K562 (cell line): ENCODE measurements around the gene RFNG. TPM values are rescaled to one million over a fixed set of nuclear protein-coding genes. Genes with fewer than 3 reads are reported as not detected.
A peak's percentile ranks its signal among the peaks of the same experiment; 100 is the strongest.

Experiments
- ATAC-seq: fragments of 200-7000 bp; cut with Tn5 transposase; 3 replicates; pipeline ENCODE4 v1.9.1; 2020; ENCODE audit warnings: moderate library complexity
- BruUV-seq: library from RNA; stranded (reverse); fragments of 400-500 nt; replicated peaks from 2 replicates; lab custom pipeline; 2021; lab: Mats Ljungman, UMichigan
- CTCF ChIA-PET: fragments of 300-600 bp; formaldehyde crosslinking; extraction: SDS; loops from one replicate; lab custom pipeline; 2021; ENCODE audit warnings: low intra/inter-chr PET ratio; lab: Yijun Ruan, JAX
- POLR2A ChIA-PET: fragments of 300-600, 350-650 bp; sonication (Branson Sonifier 250); formaldehyde crosslinking; extraction: SDS; loops from one replicate; lab custom pipeline; 2021; ENCODE audit warnings: antibody characterized with exemption, inconsistent platforms; lab: Yijun Ruan, JAX
- DNase-seq, 4 experiments: peaks; one replicate each; pipeline versions ENCODE4 v3.0.0 to v3.0.0-alpha.2; 2011 to 2018; ENCODE audit warnings: low spot score in 3 of 4, mixed read lengths in 3 of 4; ENCODE audit errors: extremely low read depth in 1 of 4
- FAIRE-seq: peaks from 2 replicates; lab custom pipeline; 2011; peaks lifted over from hg19 to GRCh38; lab: Jason Lieb, UNC
- H2AFZ ChIP-seq: 2 replicates; pipeline ENCODE4 v1.6.0; 2011; ENCODE audit warnings: low read depth, low read length, control low read depth, inconsistent platforms
- H3K27ac ChIP-seq: fragments of 200-600 bp; 3 replicates; pipeline ENCODE4 v1.8.0; 2011; ENCODE audit warnings: low read depth, mild to moderate bottlenecking, control low read depth, inconsistent platforms, low read length, moderate library complexity, mixed read lengths; ENCODE audit errors: extremely low read depth
- H3K27me3 ChIP-seq, 2 experiments: fragments of 300-600 bp in 1 of 2; 2 replicates in 1 of 2; 3 replicates in 1 of 2; pipeline versions ENCODE4 v1.6.0 to v1.8.0; 2011; ENCODE audit warnings: inconsistent platforms in 2 of 2, low read length in 2 of 2, mild to moderate bottlenecking in 1 of 2, mixed read lengths in 1 of 2, moderate library complexity in 1 of 2; ENCODE audit not compliant: control insufficient read depth in 2 of 2, insufficient read depth in 2 of 2
- H3K36me3 ChIP-seq: fragments of 300-600 bp; 3 replicates; pipeline ENCODE4 v1.8.0; 2011; ENCODE audit warnings: mild to moderate bottlenecking, low read length, inconsistent platforms; ENCODE audit not compliant: control insufficient read depth, insufficient read depth
- H3K4me1 ChIP-seq, 2 experiments: fragments of 200-600 bp in 1 of 2; replicated peaks in 1 of 2; 2 replicates in 1 of 2; 3 replicates in 1 of 2; pipeline versions ENCODE4 v1.5.1 to v1.8.0; 2011; ENCODE audit warnings: inconsistent platforms in 2 of 2, low read length in 2 of 2, mild to moderate bottlenecking in 1 of 2, mixed read lengths in 1 of 2, moderate library complexity in 1 of 2; ENCODE audit not compliant: control insufficient read depth in 2 of 2, insufficient read depth in 2 of 2
- H3K4me2 ChIP-seq: 2 replicates; pipeline ENCODE4 v1.6.1; 2011; ENCODE audit warnings: low read length, control low read depth, inconsistent platforms, mixed read lengths; ENCODE audit not compliant: insufficient read depth
- H3K4me3 ChIP-seq: fragments of 200-600 bp; sonication (generic), shearing (Covaris generic); 2 replicates; pipeline ENCODE4 v1.5.1; 2016; ENCODE audit warnings: control low read depth, inconsistent platforms
- H3K79me2 ChIP-seq: fragments of 200-600 bp; 3 replicates; pipeline ENCODE4 v1.8.0; 2011; ENCODE audit warnings: low read length, inconsistent platforms; ENCODE audit not compliant: control insufficient read depth, insufficient read depth
- H3K9ac ChIP-seq, 2 experiments: 2 replicates each; pipeline versions ENCODE4 v1.6.0 to v1.6.1; 2011; ENCODE audit warnings: low read depth in 2 of 2, low read length in 2 of 2, control low read depth in 1 of 2, inconsistent platforms in 1 of 2, mild to moderate bottlenecking in 1 of 2, mixed read lengths in 1 of 2; ENCODE audit not compliant: insufficient read depth in 1 of 2
- H3K9me1 ChIP-seq: one replicate; pipeline ENCODE4 v1.6.0; 2011; ENCODE audit warnings: inconsistent platforms, mild to moderate bottlenecking, low read length, moderate library complexity; ENCODE audit not compliant: control insufficient read depth, insufficient read depth
- H3K9me3 ChIP-seq: replicated peaks from 2 replicates; pipeline ENCODE4 v1.5.1; 2011; ENCODE audit warnings: low read depth, low read length, inconsistent platforms; ENCODE audit not compliant: control insufficient read depth, insufficient read depth
- H4K20me1 ChIP-seq: replicated peaks from 2 replicates; pipeline ENCODE4 v1.6.1; 2011; ENCODE audit warnings: low read length, inconsistent platforms, mixed read lengths; ENCODE audit not compliant: control insufficient read depth, insufficient read depth
- NCOA1 ChIP-seq: fragments of 450-650 bp; IDR thresholded peaks from 2 replicates; pipeline ENCODE4 v1.6.1; 2016; ENCODE audit warnings: low read depth
- POLR2H ChIP-seq: IDR thresholded peaks from 2 replicates; pipeline ENCODE4 v1.6.1; 2016; ENCODE audit warnings: missing genetic modification characterization, low read depth, mild to moderate bottlenecking, control low read depth, missing compliant biosample characterization, moderate library complexity
- ZNF668 ChIP-seq: fragments of 250-450 bp; sonication (Bioruptor Pico); IDR thresholded peaks from 2 replicates; pipeline ENCODE4 v1.8.0; 2022; ENCODE audit warnings: mild to moderate bottlenecking, inconsistent platforms
- WGBS: fragments of 100-300 bp; shearing (Covaris generic); methylation state at CpG from one replicate; pipeline ENCODE4 v1.1.6; 2016; ENCODE audit warnings: low coverage, mixed read lengths; ENCODE audit not compliant: insufficient coverage; ENCODE audit errors: missing lambda C conversion rate; 5-methylcytosine and 5-hydroxymethylcytosine counted together
- in situ Hi-C: fragments of 300-500 bp; cut with MboI; formaldehyde crosslinking; loops from 4 replicates; pipeline ENCODE4 v1.15.0; 2018; ENCODE audit warnings: inconsistent platforms, mixed read lengths
- intact Hi-C: fragments of 100-400 bp; cut with micrococcal nuclease; formaldehyde crosslinking; loops from 2 replicates; pipeline ENCODE4 v1.14.2; 2022
- polyA plus RNA-seq, 8 experiments: library from polyadenylated mRNA; depleted of rRNA in 4 of 8; stranded (reverse) in 5 of 8; unstranded in 3 of 8; fragments of >200 nt; fragmentation: Nextera tagmentation in 2 of 8; fragmentation: Illumina TruSeq in 1 of 8; extraction: Ambion mirVana in 2 of 8; extraction: Trizol in 1 of 8; gene quantifications; 2 replicates each; pipeline versions ENCODE4 v1.2.1 to v1.2.3, GENCODE V29; 2011 to 2014; ENCODE audit warnings: inconsistent platforms in 1 of 8, missing spikeins in 1 of 8
- total RNA-seq, 7 experiments: library from RNA; depleted of rRNA in 6 of 7; stranded (reverse); fragments of >200 nt in 6 of 7; fragmentation: Illumina TruSeq in 2 of 7; extraction: Trizol in 2 of 7; gene quantifications; 2 replicates each; pipeline versions ENCODE4 v1.2.1 to v1.2.3, GENCODE V29; 2011 to 2021; ENCODE audit warnings: low replicate concordance in 1 of 7
- TF ChIP-seq, protein P1 (sequence below): fragments of 450-650 bp; IDR thresholded peaks from one replicate; pipeline ENCODE4 v1.6.1; 2018; ENCODE audit warnings: mild to moderate bottlenecking, moderate library complexity; ENCODE audit not compliant: partially characterized antibody

Gene RFNG
- total and polyA plus RNA-seq, 9 of the 15 experiments (the other 6 are each of a cell fraction or from before 2014, with no cell fraction given), result 0.32 to 32.8 (median 9.5) TPM

DNA sequence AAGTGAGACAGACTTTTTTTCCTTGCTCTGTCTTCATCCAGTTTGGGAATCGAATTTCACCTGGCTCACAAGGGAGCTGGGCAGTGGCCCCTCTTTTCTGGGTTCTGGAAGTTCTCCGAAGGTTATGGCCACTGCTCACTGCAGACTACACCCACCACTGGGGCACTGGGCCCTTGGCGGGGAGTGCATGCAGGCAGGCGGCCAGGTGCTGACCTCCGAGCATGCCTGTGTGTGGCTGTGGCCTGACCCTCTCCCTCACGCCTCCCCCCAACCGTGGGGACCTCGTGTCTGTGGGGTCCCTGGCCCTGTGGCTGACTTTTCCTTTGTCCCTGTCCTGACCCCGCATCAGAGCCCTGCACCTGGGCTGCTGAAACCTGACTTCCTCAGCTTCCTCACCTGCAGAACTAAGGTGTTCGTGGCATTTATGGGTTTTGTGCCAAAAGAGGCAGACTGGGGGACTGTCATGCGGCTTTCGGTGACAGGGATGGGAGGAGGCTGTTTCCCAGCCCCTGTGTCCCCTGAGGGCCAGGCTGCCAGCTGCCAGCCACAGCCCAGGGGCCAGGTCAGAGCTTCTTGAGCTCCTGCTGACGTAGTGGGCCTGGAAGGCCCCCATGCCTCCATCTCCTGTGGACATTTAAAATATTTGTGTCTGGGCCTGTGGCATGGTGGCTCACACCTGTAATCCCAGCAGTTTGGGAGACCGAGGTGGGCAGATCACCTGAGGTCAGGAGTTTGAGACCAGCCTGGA lies 52.7 kb downstream of the RFNG start:
- Histone ChIP-seq H3K27ac (no peak overlapping the region), H3K79me2 (no peaks in the 10 kb centered on the region), H3K36me3 (peaks cover 6% of the 10 kb centered on the region; the same call in 1 of the 3 replicates), H3K4me1 (peaks cover 0 to 62% of the 10 kb centered on the region in 2 experiments; a peak in 2 of 5 replicates), H3K4me3 (no peak overlapping the region), H3K9me1 (peaks cover 1% of the 10 kb centered on the region), H3K9ac (0 out of 4 replicates have a peak overlapping the region, but pooled peaks of 1 of the 2 experiments have one; percentile 67), H3K27me3 (no peaks in the 10 kb centered on the region), H4K20me1 (no peaks in the 10 kb centered on the region), H3K9me3 (no peaks in the 10 kb centered on the region), H3K4me2 (no peak overlapping the region), H2AFZ (no peak overlapping the region)
- DNase-seq (no peak), ATAC-seq (no peak), FAIRE-seq (no peak)
- in situ Hi-C loops, result no loop called here
- intact Hi-C loops, result no loop called here
- WGBS, result 77% methylated on average over 14 of the region's 14 CpGs
- ChIA-PET CTCF (interaction anchor here (0.6 to 0.7 kb wide), 2 partner anchors 342 to 1035 kb away, joined by 3 to 4 read pairs; partner anchors contain the start of gene PDE6G), POLR2A (interaction anchor here (1.1 kb wide), 1 partner anchor 21 kb away, joined by 3 read pairs; no protein-coding TSS in a partner anchor)
- BruUV-seq, result no TSS peak
- TF ChIP-seq POLR2H (tag) (no peak), ZNF668 (CRISPR knock-in tag) (no peak), NCOA1 (no peak)
- TF ChIP-seq, protein P1, sequence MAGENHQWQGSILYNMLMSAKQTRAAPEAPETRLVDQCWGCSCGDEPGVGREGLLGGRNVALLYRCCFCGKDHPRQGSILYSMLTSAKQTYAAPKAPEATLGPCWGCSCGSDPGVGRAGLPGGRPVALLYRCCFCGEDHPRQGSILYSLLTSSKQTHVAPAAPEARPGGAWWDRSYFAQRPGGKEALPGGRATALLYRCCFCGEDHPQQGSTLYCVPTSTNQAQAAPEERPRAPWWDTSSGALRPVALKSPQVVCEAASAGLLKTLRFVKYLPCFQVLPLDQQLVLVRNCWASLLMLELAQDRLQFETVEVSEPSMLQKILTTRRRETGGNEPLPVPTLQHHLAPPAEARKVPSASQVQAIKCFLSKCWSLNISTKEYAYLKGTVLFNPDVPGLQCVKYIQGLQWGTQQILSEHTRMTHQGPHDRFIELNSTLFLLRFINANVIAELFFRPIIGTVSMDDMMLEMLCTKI, result no peak
